IPS-11a (cell line): Measurements from ENCODE around the gene RBMS3.
"Not testable (repeated sequence)": the region's sequence is repeated elsewhere in the genome, so short reads cannot be mapped to it uniquely, and the experiment has no call there.

Experiments used
- H3K4me3 ChIP-seq: one replicate; pipeline ENCODE4 v1.5.1; 2013; ENCODE audit warnings: low read depth, low read length, control low read depth

RBMS3 gene

GRCh38 chr3:30044515-30044914 lies 763.6 kb downstream of the RBMS3 start:
- H3K4me3 ChIP-seq: no peak overlapping the region

GRCh38 chr3:30048431-30048830 lies 767.6 kb downstream of the RBMS3 start:
- no peak overlapping the region for H3K4me3 ChIP-seq

- not testable (repeated sequence) for H3K4me3 ChIP-seq
These were observed 769.2 kb downstream of the RBMS3 start for GRCh38 chr3:30050116-30050515.

DNA sequence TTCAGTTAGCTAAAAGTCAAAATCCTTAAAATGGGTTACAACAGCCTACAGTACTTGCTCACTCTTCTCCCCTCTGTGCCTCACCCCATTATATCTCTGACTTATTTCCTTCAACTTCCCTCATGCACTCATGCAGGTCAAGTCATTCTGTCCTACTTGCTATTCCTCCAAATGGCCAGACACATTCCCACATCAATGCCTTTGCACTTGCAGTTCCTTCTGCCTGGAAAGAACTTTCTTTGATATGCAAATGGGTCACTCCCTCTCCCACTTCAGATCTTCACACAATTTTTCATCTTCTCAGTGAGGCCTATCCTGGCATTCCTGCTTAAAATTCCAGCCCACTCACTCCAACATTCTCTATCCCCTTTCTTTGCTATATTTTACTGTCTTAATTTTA lies 778.4 kb downstream of the RBMS3 start:
- H3K4me3 ChIP-seq: no peak overlapping the region
